NB4 (cell line): Measurements from ENCODE around the gene AMBRA1.
A peak's percentile ranks its signal among the peaks of the same experiment; 100 is the strongest.
"Not testable (repeated sequence)": the region's sequence is repeated elsewhere in the genome, so short reads cannot be mapped to it uniquely, and the experiment has no call there.

Experiments used
- DNase-seq: peaks from one replicate; pipeline ENCODE4 v3.0.0; 2010; ENCODE audit warnings: low read depth
- H3K4me3 ChIP-seq: one replicate; pipeline ENCODE4 v1.5.1; 2011; ENCODE audit warnings: mild to moderate bottlenecking, low read depth, low read length, moderate library complexity
- CTCF ChIP-seq: IDR thresholded peaks from one replicate; pipeline ENCODE4 v1.5.1; 2012; ENCODE audit warnings: low read depth, low read length
- MAX ChIP-seq: IDR thresholded peaks from 2 replicates; pipeline ENCODE4 v1.6.1; 2011; ENCODE audit warnings: low read depth, low read length
- MYC ChIP-seq: IDR thresholded peaks from 2 replicates; pipeline ENCODE4 v1.6.1; 2011; ENCODE audit warnings: low read depth, low read length
- POLR2A ChIP-seq: IDR thresholded peaks from 2 replicates; pipeline ENCODE4 v1.6.1; 2011; ENCODE audit warnings: mild to moderate bottlenecking; ENCODE audit not compliant: insufficient read length; ENCODE audit errors: extremely low read depth

Gene AMBRA1

GRCh38 chr11:46380340-46381047 is 213.3 kb downstream of the AMBRA1 start:
- DNase-seq = peak; percentile 75
- TF ChIP-seq POLR2A (no peak), CTCF (no peak), MAX (no peak), MYC (no peak)
- peak overlapping the region; percentile 25 for H3K4me3 ChIP-seq

- peak; percentile 28 for DNase-seq
- H3K4me3 ChIP-seq = not testable (repeated sequence)
Observed at GRCh38 chr11:46379482-46380293, 214.1 kb downstream of the AMBRA1 start.

- DNase-seq = peak; percentile 41
- TF ChIP-seq MYC = no peak
- no peak for TF ChIP-seq CTCF
- TF ChIP-seq POLR2A = no peak
- no peak for TF ChIP-seq MAX
- H3K4me3 ChIP-seq = no peak overlapping the region
Observed at GRCh38 chr11:46378811-46379481, 214.9 kb downstream of the AMBRA1 start.

- TF ChIP-seq CTCF = no peak
- TF ChIP-seq POLR2A = no peak
- TF ChIP-seq MYC = no peak
- no peak for TF ChIP-seq MAX
Observed at GRCh38 chr11:46378296-46378695, 215.5 kb downstream of the AMBRA1 start.

GRCh38 chr11:46377831-46378230 is 216.0 kb downstream of the AMBRA1 start:
- no peak for DNase-seq
- no peak overlapping the region for H3K4me3 ChIP-seq
- TF ChIP-seq CTCF = no peak
- TF ChIP-seq MAX = no peak
- no peak for TF ChIP-seq MYC
- TF ChIP-seq POLR2A = no peak

More at GRCh38 chr11:46378296-46378695, 215.5 kb downstream of the AMBRA1 start:
- H3K4me3 ChIP-seq = no peak overlapping the region
- DNase-seq = no peak

GRCh38 chr11:46377290-46377689 is 216.5 kb downstream of the AMBRA1 start:
- no peak for TF ChIP-seq MAX
- TF ChIP-seq CTCF = no peak
- TF ChIP-seq MYC = no peak
- no peak for TF ChIP-seq POLR2A
- no peak overlapping the region for H3K4me3 ChIP-seq
- DNase-seq = no peak
